Measurements from ENCODE around the gene FRMD6. TPM values are rescaled to one million over a fixed set of nuclear protein-coding genes. Genes with fewer than 3 reads are reported as not detected.
"Not testable (repeated sequence)": the region's sequence is repeated elsewhere in the genome, so short reads cannot be mapped to it uniquely, and the experiment has no call there.

FRMD6 gene
- total and polyA plus RNA-seq, 2 experiments from 2014 or later: 5.4 to 18.7 TPM

- not testable (repeated sequence) for H3K4me1 Mint-ChIP-seq; H3F3A ChIP-seq (replicated peaks; ENCODE audit: low read depth); H3K9me3 Mint-ChIP-seq; H3K36me3 Mint-ChIP-seq (ENCODE audit: low read depth); H3K4me3 Mint-ChIP-seq; H3K4me1 ChIP-seq (ENCODE audit: insufficient read depth); H3K4me2 ChIP-seq; H2AFZ ChIP-seq; ATAC-seq; H3K4me3 ChIP-seq; H3K27me3 Mint-ChIP-seq (ENCODE audit: insufficient read depth, low read depth, poor library complexity); H4K20me1 ChIP-seq (replicated peaks; ENCODE audit: insufficient read depth); H3K27ac ChIP-seq (ENCODE audit: low read depth); H3K79me2 ChIP-seq (replicated peaks; ENCODE audit: insufficient read depth); H3K9me2 ChIP-seq (ENCODE audit: insufficient read depth); H3K27me3 ChIP-seq (ENCODE audit: insufficient read depth); H3K36me3 ChIP-seq (ENCODE audit: insufficient read depth); H3K27ac Mint-ChIP-seq; DNase-seq (ENCODE audit: low spot score)
- 0 out of 4 replicates have a peak, but pooled peaks of 1 of the 2 experiments have one; percentile 5 for TF ChIP-seq CTCF (conservative IDR thresholded peaks at IDR 0.05; ENCODE audit: low read depth in 2 of 2)
These were observed 100.1 kb downstream of the FRMD6 start for GRCh38 chr14:51751611-51752345.

- not testable (repeated sequence) for DNase-seq (ENCODE audit: low spot score); H2AFZ ChIP-seq; H3K4me1 ChIP-seq (ENCODE audit: insufficient read depth); H3K79me2 ChIP-seq (replicated peaks; ENCODE audit: insufficient read depth); H3K27ac ChIP-seq (ENCODE audit: low read depth); H3K27me3 ChIP-seq (ENCODE audit: insufficient read depth); H3K9me3 Mint-ChIP-seq; H3K9me2 ChIP-seq (ENCODE audit: insufficient read depth); H3K4me2 ChIP-seq; H3K36me3 ChIP-seq (ENCODE audit: insufficient read depth); H3K4me3 Mint-ChIP-seq; H3K4me3 ChIP-seq; H3K36me3 Mint-ChIP-seq (ENCODE audit: low read depth); H3K4me1 Mint-ChIP-seq; H4K20me1 ChIP-seq (replicated peaks; ENCODE audit: insufficient read depth); ATAC-seq; H3K27ac Mint-ChIP-seq; H3K27me3 Mint-ChIP-seq (ENCODE audit: insufficient read depth, low read depth, poor library complexity); H3F3A ChIP-seq (replicated peaks; ENCODE audit: low read depth)
These were observed 106.0 kb downstream of the FRMD6 start for GRCh38 chr14:51757756-51758155.

DNA sequence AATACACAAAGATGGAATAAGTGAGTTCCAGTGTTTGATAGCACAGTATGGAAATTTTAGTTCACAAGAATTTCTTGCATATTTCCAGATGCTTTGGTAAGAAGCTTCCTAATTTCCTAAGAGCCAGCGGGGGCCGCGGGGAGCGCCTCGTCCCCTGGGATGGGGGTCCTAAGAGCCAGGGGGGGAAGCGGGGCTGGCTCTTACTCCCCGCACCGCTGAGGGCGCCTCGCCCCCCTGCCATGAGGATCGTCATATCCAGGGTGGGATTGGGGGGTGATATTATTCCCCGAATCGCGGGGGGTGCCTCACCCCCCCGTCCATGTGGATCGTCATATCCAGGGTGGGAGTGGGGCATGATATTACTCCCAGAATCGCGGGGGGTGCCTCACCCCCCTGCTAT is 108.2 kb downstream of the FRMD6 start:
- no peak for TF ChIP-seq JUNB (IDR thresholded peaks at IDR 0.05; ENCODE audit: unreplicated experiment)
- no peak for TF ChIP-seq CTCF (conservative IDR thresholded peaks at IDR 0.05; ENCODE audit: low read depth in 2 of 2)
- TF ChIP-seq STAT1 (IDR thresholded peaks at IDR 0.05; ENCODE audit: unreplicated experiment): no peak
- TF ChIP-seq POLR2AphosphoS5 (IDR thresholded peaks at IDR 0.05; ENCODE audit: low read depth): no peak
- no peak for TF ChIP-seq EZH2 (IDR thresholded peaks at IDR 0.05; ENCODE audit: low read depth, unreplicated experiment)
- no peak for TF ChIP-seq CREB1 (CRISPR knock-in tag; IDR thresholded peaks at IDR 0.05; ENCODE audit: low read depth)
- TF ChIP-seq ZNF114 (CRISPR knock-in tag; IDR thresholded peaks at IDR 0.05): no peak
- no peak for TF ChIP-seq NANOG (IDR thresholded peaks at IDR 0.05; ENCODE audit: borderline replicate concordance)
- Histone ChIP-seq H3K79me2 (replicated peaks; ENCODE audit: insufficient read depth) (no peaks in the 10 kb centered on the region), H3K4me3 (no peak overlapping the region), H4K20me1 (replicated peaks; ENCODE audit: insufficient read depth) (no peaks in the 10 kb centered on the region), H3K9me2 (ENCODE audit: insufficient read depth) (no peaks in the 10 kb centered on the region), H3F3A (replicated peaks; ENCODE audit: low read depth) (no peaks in the 10 kb centered on the region), H3K4me2 (no peak overlapping the region), H2AFZ (no peak overlapping the region), H3K36me3 (ENCODE audit: insufficient read depth) (no peaks in the 10 kb centered on the region), H3K27me3 (ENCODE audit: insufficient read depth) (no peaks in the 10 kb centered on the region), H3K4me1 (ENCODE audit: insufficient read depth) (no peaks in the 10 kb centered on the region), H3K27ac (ENCODE audit: low read depth) (no peak overlapping the region)
- H3K4me3 Mint-ChIP-seq: no peak overlapping the region
- H3K9me3 Mint-ChIP-seq: no peaks in the 10 kb centered on the region
- no peak overlapping the region for H3K27ac Mint-ChIP-seq
- H3K27me3 Mint-ChIP-seq (ENCODE audit: insufficient read depth, low read depth, poor library complexity): peaks cover 2% of the 10 kb centered on the region
- H3K4me1 Mint-ChIP-seq: no peaks in the 10 kb centered on the region
- no peak for ATAC-seq
- no peaks in the 10 kb centered on the region for H3K36me3 Mint-ChIP-seq (ENCODE audit: low read depth)
- no peak for DNase-seq (ENCODE audit: low spot score)

GRCh38 chr14:51765726-51766125 is 114.0 kb downstream of the FRMD6 start:
- not testable (repeated sequence) for ATAC-seq; H3K79me2 ChIP-seq (replicated peaks; ENCODE audit: insufficient read depth); H3K4me3 ChIP-seq; H3K27ac Mint-ChIP-seq; H2AFZ ChIP-seq; H3K27me3 ChIP-seq (ENCODE audit: insufficient read depth); H3F3A ChIP-seq (replicated peaks; ENCODE audit: low read depth); H3K36me3 Mint-ChIP-seq (ENCODE audit: low read depth); H3K4me1 ChIP-seq (ENCODE audit: insufficient read depth); H3K4me2 ChIP-seq; H3K9me2 ChIP-seq (ENCODE audit: insufficient read depth); DNase-seq (ENCODE audit: low spot score); H3K36me3 ChIP-seq (ENCODE audit: insufficient read depth); H3K4me3 Mint-ChIP-seq; H3K27ac ChIP-seq (ENCODE audit: low read depth); H4K20me1 ChIP-seq (replicated peaks; ENCODE audit: insufficient read depth); H3K4me1 Mint-ChIP-seq; H3K9me3 Mint-ChIP-seq
- H3K27me3 Mint-ChIP-seq (ENCODE audit: insufficient read depth, low read depth, poor library complexity): peaks cover 12% of the 10 kb centered on the region
